GM18858 (cell line): ENCODE measurements around the gene MRPL1.
"Not testable (repeated sequence)": the region's sequence is repeated elsewhere in the genome, so short reads cannot be mapped to it uniquely, and the experiment has no call there.

Source experiments
- ATAC-seq: cut with Tn5 transposase; IDR thresholded peaks from one replicate; pipeline ENCODE4 v1.9.1; 2021; ENCODE audit not compliant: unreplicated experiment

Gene MRPL1

GRCh38 chr4:77911842-77912450, 49.3 kb downstream of the MRPL1 start:
- ATAC-seq: peak; percentile 79

GRCh38 chr4:77913348-77913747, 50.7 kb downstream of the MRPL1 start:
- ATAC-seq: no peak

GRCh38 chr4:77917075-77917474, 54.4 kb downstream of the MRPL1 start:
- ATAC-seq: no peak

DNA sequence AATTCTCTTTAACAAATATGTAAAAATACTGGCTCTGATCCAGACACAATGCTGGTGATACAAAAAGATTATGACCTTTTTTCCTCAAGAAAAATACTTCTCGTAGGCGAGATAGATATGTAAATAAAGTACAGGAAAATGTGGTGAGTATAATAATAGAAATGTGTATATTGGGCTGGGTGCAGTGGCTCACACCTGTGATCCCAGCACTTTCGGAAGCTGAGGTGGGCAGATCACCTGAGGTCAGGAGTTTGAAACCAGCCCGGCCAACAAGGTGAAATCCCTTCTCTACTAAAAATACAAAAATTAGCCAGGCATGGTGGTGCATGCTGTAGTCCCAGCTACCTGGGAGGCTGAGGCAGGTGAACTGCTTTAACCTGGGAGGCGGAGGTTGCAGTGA, 55.0 kb downstream of the MRPL1 start:
- ATAC-seq: no peak

DNA sequence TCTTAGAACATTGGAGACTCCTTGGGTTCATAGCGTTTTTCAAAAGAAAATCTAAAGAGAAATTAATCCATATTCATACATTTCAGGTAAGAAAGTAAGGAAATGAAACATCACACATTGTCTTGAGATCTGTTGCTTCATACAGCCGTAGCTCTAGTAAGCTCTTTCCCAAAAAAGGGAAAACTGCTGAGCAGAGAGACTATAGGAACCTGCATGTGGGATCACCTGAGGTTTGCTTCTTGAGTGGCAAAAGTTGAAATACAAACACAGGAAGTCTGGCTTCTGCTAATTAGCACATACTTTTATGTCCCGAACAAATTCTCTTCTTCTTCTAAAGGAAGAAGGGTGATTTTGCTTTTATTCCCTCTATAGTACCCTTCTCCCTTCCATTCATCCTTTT, 57.7 kb downstream of the MRPL1 start:
- no peak for ATAC-seq

DNA sequence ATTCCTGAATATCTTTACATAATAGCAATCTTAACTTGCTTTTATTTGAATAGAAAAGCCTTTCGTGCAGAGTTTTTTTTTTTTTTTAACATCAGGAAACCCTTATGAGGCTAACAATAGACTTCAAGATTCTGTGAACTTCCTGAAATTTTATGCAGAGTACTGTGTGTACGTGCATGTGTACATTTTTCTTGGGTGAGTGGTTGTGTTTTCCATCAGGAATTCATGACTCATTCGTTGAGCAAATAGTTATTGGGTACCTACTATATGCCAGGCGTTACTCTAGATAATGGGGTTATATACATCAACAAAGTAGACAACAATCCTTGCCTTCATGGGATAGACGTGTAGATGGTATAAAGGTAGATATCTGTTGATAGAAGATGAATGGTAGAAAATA, 59.1 kb downstream of the MRPL1 start:
- no peak for ATAC-seq

- no peak for ATAC-seq
Observed at GRCh38 chr4:77922158-77923094, 59.8 kb downstream of the MRPL1 start.

- no peak for ATAC-seq
Observed at GRCh38 chr4:77927991-77928925, 65.6 kb downstream of the MRPL1 start.

- ATAC-seq: no peak
Observed at GRCh38 chr4:77930154-77930639, 67.6 kb downstream of the MRPL1 start.

DNA sequence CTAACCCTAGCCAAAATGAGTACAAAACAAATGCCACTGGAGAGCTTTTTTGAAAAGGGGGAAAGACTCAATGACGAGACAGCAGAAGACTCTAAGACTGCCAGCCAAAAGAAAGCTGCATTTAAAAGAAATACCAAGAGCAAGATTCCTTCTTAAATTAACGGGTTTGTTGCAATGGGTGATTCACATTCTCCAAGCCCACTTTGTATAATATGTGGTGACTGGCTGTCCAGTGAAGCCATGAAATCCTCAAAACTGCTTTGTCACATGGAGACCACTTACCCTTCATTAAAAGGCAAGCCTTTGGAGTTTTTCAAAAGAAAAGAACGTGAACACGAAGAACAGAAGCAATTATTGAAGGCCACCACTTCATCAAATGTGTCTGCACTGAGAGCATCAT, 68.2 kb downstream of the MRPL1 start:
- ATAC-seq: no peak

- no peak for ATAC-seq
Observed at GRCh38 chr4:77931452-77932135, 69.0 kb downstream of the MRPL1 start.

- ATAC-seq: no peak
Observed at GRCh38 chr4:77938560-77938959, 75.9 kb downstream of the MRPL1 start.

- not testable (repeated sequence) for ATAC-seq
Observed at GRCh38 chr4:77945929-77946328, 83.3 kb downstream of the MRPL1 start.

- no peak for ATAC-seq
Observed at GRCh38 chr4:77950203-77950602, 87.6 kb downstream of the MRPL1 start.

DNA sequence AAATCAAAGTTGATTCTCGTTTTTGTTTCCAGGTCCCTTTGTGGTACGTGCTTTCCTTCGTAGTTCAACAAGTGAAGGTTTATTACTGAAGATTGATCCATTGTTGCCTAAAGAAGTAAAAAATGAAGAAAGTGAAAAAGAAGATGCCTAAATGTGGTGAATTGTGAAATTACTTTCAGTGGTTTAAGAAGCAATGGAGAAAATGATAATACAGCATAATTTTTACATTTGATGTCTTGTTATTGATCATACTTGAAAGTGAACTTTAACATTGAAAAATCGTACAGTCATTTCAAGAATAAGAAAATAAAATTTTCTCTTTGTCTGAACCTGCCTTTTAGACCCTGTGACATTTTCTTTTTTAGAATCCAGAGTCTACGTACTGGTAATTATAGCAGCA, 89.8 kb downstream of the MRPL1 start:
- no peak for ATAC-seq

DNA sequence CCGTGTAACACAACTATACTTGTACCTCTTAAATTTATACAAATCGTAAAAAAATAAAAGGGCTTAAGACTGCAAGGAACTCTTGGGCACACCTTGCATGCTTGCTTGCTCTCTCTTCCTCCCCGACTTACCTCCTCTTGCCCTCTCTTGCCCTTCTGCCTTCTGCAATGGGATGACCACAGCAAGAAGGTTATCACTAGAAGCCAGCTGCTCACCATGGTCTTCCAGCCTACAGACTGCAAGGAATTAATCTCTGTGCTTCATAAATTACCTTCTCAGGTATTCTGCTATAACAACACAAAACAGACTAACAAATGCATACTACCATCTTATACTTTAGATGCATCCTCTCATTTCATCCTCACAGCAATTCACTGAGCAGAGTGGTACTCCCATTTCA, 92.1 kb downstream of the MRPL1 start:
- no peak for ATAC-seq

DNA sequence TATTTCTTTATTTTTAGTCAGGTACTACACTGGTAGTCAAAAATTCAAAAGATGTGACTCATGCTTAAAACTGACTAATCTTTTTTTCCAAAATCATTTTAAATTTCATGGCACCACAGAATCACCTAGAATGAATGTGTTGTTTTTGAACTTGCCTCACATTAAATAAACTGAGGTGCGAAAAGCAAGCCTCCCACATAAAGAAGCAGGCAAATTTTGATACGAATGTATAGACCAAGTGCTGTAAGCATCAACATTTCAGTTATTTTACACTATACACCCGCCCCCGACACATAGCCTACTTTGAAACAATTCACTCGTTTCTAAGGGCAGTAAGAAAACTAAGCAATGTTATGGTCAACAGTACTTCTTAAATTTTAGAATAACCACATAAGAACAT, 94.3 kb downstream of the MRPL1 start:
- no peak for ATAC-seq

DNA sequence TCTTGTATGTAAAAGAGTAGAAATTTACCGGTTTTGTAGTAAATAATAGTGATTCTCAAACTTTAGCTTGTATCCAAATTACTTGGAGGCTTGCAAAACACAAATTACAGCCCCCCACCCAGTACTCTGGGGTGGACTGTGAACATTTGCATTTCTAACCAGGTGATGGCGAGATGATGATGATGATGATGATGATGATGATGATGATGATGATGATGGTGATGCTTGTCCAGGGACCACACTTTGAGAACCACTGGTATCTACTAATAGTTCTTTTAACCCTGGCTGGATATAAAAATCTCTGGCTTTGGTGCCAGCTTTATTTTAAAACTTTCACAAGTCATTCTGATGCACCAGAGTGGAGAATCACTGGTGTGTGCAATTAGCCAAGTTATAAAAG, 96.3 kb downstream of the MRPL1 start:
- ATAC-seq: no peak

DNA sequence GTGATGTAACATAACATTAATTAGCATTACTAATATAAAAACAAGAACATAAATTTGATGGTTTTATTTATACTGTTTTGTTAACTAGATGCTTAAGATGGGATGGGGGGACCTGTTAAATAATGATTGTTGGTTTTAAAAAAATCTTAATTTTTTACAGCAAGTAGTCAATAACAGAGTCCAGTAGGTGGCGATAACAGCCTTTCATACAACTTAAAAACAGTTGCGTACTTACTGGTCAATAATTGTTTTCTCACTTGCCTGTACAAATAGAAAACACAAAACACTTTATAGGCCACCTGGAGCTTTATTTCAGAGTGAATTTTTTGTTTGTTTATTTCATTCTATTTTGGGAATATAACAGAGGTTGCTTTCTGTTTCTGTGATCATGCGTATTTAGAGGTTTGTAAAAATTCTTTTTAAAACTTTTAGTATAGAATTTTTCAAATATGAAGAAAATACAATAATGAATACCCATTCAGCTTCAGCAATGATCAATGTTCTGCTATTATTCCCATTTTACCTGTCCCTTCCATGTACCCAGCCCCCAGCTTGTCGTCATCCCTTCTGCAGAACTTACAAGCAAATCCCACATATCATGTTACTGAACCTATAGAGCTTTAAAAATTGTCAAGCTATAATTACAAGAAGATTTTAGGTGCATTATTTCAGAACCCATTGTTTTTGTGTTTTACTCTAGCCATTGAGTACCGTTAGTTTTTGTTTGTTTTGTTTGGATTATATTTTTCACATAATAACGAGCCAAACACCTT, 97.1 kb downstream of the MRPL1 start:
- ATAC-seq: peak; percentile 49

DNA sequence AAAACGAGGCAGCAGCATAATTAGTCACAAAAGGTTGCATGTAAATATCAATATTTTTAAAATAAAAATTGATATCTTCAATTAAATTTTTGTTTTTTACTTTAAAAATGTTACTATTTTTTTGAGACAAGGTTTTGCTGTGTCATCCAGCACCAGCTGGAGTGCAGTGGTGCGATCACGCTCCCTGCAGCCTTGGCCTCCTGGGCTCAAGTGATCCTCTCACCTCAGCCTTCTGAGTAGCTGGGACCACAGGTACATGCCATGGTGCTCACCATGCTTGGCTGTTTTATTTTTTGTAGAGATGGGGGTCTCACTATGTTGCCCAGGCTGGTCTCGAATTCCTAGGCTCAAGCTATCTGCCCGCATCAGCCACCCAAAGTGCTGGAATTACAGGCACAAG, 97.7 kb downstream of the MRPL1 start:
- ATAC-seq: no peak
